Measurements from ENCODE around the gene RASA2.

GRCh38 chr3:141450727-141451375 is 36.0 kb upstream of the RASA2 start:
- TF ChIP-seq, protein P1, sequence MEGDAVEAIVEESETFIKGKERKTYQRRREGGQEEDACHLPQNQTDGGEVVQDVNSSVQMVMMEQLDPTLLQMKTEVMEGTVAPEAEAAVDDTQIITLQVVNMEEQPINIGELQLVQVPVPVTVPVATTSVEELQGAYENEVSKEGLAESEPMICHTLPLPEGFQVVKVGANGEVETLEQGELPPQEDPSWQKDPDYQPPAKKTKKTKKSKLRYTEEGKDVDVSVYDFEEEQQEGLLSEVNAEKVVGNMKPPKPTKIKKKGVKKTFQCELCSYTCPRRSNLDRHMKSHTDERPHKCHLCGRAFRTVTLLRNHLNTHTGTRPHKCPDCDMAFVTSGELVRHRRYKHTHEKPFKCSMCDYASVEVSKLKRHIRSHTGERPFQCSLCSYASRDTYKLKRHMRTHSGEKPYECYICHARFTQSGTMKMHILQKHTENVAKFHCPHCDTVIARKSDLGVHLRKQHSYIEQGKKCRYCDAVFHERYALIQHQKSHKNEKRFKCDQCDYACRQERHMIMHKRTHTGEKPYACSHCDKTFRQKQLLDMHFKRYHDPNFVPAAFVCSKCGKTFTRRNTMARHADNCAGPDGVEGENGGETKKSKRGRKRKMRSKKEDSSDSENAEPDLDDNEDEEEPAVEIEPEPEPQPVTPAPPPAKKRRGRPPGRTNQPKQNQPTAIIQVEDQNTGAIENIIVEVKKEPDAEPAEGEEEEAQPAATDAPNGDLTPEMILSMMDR (IDR thresholded peaks at IDR 0.05; ENCODE audit: poor library complexity, severe bottlenecking), result no peak
- TF ChIP-seq EZH2 (IDR thresholded peaks at IDR 0.05; ENCODE audit: borderline replicate concordance, insufficient read depth, low read length, poor library complexity, severe bottlenecking), result no peak
- no peak for TF ChIP-seq MXI1 (conservative IDR thresholded peaks at IDR 0.05; ENCODE audit: poor library complexity, severe bottlenecking)
- TF ChIP-seq EP300 (conservative IDR thresholded peaks at IDR 0.05; ENCODE audit: poor library complexity, severe bottlenecking), result no peak
- no peak for TF ChIP-seq REST (IDR thresholded peaks at IDR 0.05; ENCODE audit: borderline replicate concordance)
- no peak for TF ChIP-seq POLR2AphosphoS5 (IDR thresholded peaks at IDR 0.05)
